ENCODE data around the gene SMIM22.

DNA sequence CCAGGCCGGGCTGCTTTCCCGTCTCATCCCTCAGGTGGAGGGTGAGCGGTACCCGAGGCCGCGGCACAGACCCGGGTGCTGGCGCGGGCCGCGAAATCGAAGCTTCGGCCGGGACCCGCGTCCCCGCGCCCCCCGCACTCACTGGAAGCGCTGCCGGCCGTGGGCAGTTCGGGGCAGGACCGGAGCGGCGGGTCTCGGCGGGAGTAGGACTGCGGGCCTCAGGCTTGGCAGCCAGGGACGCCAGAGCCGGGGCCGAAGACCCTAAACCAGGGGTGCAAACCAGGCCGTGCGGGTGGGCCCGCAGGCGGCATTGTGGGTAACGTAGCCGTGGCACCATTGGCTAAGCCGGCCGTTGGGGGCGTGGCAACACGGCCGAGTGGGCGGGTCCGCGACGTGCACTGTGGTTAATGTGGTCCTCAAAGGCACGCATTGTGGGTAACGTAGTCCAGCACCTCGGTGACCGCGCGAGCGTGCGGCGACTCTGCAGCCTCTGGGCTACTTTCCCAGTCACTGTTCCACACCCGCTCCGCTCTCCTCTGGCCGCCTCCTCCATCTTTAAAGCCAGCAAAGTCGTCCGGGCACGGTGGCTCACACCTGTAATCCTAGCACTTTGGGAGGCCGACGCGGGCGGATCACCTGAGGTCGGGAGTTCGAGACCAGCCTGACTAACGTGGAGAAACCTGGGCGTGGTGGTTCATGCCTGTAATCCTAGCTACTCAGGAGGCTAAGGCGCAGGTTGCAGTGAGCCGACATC, 28.1 kb upstream of the SMIM22 start, which contains the start of gene ZNF500:
- TF ChIP-seq POLR2AphosphoS5 (IDR thresholded peaks at IDR 0.05): peak; percentile 64 to 73 (median 69)
- TF ChIP-seq, protein P1, sequence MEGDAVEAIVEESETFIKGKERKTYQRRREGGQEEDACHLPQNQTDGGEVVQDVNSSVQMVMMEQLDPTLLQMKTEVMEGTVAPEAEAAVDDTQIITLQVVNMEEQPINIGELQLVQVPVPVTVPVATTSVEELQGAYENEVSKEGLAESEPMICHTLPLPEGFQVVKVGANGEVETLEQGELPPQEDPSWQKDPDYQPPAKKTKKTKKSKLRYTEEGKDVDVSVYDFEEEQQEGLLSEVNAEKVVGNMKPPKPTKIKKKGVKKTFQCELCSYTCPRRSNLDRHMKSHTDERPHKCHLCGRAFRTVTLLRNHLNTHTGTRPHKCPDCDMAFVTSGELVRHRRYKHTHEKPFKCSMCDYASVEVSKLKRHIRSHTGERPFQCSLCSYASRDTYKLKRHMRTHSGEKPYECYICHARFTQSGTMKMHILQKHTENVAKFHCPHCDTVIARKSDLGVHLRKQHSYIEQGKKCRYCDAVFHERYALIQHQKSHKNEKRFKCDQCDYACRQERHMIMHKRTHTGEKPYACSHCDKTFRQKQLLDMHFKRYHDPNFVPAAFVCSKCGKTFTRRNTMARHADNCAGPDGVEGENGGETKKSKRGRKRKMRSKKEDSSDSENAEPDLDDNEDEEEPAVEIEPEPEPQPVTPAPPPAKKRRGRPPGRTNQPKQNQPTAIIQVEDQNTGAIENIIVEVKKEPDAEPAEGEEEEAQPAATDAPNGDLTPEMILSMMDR (IDR thresholded peaks at IDR 0.05): no peak
